Skin of body (tissue), 2 donors: ENCODE measurements around the gene EFS. TPM values are rescaled to one million over a fixed set of nuclear protein-coding genes. Genes with fewer than 3 reads are reported as not detected.

ENCODE experiments used
- DNase-seq: peaks from one replicate; lab custom pipeline; 2025; lab: John Stamatoyannopoulos, UW
- total RNA-seq: library from RNA; depleted of rRNA; stranded (reverse); fragments of >200 nt; gene quantifications from one replicate; pipeline ENCODE4 v1.2.3, GENCODE V29; 2014

EFS gene
- total RNA-seq, 1 donor from 2014 or later: 24.1 TPM

DNA sequence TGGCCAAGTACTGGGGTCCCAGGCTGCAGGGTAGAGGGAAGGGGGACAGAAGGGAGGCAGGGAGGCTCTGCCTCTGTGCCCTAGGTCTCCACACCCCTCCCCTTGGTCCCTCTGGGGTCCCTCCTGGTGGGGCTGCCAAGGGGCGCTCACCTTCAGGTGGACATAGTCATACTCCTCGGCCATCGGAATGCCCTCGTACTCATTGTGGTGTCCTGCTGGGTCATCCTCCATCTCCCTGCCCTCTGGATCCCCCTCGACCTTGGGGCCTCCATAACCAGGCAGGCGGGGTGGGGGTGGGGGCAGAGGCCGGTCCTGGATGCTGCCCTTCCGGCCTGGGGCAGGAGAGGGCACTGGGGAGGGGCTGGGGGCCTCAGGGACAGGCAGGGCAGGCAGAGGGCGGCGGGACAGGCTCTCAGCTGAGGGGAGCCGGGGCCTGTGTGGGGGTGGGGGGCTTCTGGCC is 5.8 kb downstream of the EFS start:
- no peak for DNase-seq

GRCh38 chr14:23358553-23359166 is 6.3 kb downstream of the EFS start:
- no peak for DNase-seq

- no peak for DNase-seq
Observed at GRCh38 chr14:23358042-23358441, 6.9 kb downstream of the EFS start.

- no peak for DNase-seq
Observed at GRCh38 chr14:23357261-23357660, 7.7 kb downstream of the EFS start.

DNA sequence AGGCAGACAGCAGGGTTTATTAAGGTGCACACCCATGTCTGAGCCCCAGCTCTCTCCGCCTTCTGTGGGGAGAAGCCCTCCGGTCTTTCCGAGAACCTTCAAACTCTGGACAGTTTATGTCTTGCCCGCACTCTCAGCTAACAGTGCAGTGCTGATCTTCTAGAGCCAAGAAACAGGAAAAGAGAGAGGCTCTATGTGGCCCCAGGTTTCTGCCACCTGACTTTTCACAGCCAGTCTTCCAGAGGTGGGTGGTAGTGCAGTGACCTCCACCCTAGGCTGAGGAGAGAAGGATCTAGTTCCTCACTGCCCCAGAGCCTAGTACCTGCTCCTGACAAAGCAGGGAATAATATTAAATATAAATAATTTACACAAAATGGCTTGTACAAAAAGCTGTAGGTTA is 8.3 kb downstream of the EFS start:
- no peak for DNase-seq

GRCh38 chr14:23355871-23356435 is 9.0 kb downstream of the EFS start:
- DNase-seq: no peak

DNA sequence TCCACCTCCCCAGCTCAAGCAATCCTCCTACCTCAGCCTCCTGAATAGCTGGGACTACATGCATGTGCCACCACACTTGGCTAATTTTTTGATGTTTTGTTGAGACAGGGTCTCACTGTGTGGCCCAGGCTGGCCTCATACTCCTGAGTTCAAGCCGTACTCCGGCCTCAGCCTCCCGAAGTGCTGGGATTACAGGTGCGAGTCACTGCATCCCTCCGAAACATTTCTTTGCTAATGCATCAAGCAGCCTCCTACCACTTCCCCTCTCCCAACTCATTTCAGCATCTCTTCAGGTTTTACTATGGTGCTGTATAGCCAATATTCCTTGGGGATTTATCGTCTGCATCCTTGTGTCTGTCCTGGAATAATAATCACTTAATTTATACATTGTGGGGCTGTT is 10.0 kb downstream of the EFS start:
- DNase-seq: no peak

DNA sequence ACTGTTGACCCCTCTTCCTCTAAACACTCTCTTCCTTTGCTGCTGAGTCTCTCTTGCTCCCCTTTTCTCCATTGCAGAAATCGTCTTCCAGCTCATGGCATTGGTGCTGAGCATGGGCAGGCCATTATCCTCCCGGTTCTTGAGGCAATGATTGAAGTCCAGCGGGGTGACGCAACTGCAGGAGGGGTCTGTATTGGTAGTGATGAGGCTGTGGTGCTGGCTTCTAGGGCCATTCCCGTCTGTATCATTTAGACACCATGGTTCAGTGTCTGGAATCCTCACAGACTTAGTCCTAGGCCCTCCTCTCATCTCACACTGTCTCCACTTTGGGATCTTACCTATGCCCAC is 11.6 kb downstream of the EFS start:
- no peak for DNase-seq

DNA sequence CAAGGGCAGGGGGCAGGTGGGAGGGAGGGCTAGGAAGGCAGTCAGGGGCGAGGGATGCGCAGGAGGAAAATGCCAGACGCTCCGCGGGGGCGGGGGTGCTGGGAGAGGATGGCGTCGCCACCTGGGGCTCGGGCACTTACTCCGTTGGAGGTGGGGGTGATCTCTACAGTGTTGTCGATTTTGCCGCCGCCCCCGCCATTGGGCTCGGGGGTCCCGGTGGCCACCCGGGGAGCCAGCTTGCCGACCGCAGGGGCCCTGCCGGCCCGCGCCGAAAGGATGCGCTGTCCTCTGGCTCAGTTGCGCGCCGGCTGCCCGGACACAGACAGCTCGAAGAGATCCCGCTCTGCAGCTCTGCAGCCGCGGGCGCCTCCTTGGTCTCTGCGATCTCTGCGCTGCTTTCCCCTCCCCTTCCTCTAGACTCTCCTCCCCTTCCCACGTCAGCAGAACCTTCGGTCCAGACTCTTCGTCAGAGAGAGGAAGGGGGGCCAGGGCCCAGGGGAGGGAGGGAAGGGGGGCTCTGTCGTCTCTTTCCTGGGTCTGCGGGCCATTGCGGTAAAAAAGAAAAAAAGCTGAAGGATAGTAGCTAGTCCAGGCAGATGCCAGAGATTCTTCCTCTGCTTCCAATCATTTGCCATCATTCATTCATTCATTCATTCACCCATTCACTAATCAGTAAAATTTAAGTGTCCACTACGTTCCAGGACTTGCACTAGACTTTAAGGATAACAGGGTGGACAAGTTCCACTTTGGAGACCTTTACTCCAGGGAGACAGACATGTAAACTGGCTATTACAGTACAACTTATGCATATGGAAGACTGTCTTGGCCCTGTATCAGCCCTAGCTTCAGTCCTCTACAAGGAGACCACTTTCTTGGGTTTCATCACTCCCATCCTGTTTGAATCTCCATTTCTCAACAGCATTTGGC is 12.2 kb downstream of the EFS start, which contains the start of gene SLC22A17:
TSS of gene SLC22A17 (minus strand) at position 382 of the 927 bp plus-strand sequence.
- DNase-seq: peak; percentile 86

DNA sequence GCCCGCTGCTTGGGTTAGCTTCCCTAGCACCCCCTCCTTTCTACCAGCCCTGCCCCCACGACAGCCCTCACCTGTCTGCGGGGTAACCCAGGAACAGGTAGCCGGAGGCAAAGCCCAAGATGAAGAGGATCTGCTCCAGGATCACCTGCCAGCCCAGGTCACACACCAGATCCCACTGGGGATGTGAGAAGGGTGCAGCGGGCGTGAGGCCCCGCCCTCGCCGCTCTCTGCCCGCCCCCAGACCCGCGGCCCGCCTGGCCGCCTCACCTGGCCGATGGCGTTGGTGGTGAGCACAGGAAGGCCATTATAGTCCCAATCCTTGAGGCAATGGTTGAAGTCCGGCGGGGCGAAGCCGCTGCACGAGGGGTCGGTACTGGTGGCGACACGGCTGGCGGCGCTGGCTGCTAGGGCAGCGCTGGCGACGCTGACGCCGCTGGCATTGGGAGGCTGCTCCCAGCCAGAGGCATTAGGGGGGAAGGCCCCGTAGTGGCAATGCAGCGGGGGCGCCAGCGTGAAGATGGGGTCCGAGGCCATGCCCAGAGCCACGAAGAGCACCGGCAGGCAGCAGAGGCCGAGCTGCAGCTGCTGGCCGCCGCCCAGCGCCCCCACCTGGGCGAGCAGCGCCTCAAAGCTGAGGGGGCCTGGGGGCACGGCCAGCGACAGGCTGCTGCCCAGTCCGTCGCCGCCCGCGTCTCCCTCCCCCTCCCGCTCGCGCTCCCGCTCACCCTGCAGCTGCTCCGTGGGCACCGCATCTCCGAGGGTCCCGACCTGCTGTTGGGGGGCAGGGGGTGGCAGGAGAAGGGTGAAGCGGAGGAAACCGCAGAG is 13.1 kb downstream of the EFS start:
- no peak for DNase-seq

- no peak for DNase-seq
Observed at GRCh38 chr14:23349156-23349845, 15.7 kb downstream of the EFS start.

DNA sequence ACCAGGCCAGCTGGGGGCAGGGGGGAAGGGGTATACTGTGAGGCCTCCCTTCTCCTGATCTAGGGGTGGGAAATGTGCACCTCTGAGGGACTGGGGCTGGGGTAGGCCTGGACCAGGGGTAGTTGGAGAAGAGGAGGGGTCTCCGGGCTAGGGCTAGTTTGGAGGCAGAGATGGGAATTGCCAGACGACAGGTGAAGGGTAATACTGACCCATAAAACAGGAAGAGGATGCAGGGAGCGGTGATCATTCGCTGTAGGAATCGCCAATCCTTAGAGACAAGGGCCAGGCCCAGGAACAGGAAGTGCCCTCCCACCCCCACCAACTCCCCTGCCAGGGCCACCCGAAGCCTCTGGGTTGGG is 16.7 kb downstream of the EFS start:
- DNase-seq: no peak

DNA sequence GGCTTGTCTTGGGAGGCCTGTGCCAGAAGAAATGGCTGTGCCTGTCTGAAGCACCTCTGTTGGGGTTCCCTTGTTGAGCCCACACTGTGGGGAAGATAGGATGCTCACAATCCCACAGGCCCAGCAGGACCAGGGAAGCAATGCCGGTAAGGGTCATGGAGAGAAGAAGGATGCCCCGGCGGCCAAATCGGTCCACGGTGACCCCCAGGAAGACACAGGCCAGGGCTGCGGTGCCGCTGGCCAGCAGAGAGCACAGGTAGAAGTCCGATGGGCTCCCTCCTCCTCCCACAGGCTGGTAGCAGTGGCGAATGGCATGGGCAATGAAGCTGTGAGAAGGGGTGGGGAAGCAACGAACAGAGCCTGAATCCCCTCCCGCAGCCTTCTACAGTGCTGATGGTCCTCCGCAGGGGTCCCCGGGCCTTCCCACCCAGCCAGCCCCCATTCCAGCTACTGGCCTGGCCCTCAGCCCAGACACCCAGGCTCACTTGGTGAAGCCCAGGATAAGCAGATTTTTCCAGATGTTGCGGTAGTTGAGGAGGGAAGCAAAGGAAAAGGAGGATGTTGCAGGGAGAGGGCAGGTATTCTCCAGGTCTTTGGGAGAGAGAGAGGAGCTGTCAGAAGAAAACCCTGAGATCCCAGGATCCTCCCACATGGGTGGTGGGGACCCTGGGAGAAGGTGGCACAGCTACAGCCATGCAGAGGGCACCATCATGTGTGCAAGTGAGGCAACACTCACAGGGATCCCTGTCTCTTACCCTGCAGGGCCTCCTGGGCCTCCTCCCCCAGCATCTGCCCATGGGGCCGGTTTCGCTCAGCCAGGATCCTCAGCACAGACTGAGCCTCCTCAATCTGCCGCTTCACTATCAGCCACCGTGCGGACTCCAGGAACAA is 17.3 kb downstream of the EFS start:
- no peak for DNase-seq

DNA sequence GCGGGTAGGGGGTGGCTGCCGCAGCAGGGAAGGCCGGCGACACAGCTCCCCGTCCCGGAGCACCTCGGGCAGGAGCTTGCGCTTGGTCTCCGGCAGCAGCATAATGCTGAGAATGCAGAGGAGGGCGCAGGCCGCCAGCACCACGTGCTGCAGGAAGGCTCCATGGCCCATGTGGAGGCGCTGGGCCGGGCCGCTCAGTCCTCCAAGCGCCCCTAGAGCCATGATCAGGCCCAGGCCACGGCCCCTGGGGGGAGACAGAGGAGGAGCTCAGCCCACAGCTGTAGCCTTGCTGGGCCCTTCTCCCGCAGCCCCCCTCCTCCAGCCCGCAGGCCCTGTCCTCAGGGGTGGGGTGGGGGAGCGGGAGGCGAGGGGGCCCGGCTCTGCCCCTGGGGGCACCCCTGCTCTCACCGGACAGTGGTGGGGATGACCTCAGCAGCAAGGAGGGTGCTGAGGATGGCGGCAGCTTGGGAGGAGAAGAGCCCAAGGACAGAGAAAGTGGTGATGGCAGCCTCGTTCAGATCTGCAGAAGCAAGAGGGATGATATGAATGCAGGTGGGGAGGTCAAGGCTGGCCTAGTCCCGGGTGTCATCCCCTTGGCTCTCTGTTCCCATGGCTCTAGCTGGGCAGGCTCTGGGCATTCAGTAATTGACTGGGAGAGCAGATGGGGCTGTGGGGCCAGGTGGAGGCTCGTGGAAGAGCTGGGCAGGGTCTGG is 18.1 kb downstream of the EFS start:
- DNase-seq: no peak

GRCh38 chr14:23345987-23346692 is 18.8 kb downstream of the EFS start:
- DNase-seq: no peak

DNA sequence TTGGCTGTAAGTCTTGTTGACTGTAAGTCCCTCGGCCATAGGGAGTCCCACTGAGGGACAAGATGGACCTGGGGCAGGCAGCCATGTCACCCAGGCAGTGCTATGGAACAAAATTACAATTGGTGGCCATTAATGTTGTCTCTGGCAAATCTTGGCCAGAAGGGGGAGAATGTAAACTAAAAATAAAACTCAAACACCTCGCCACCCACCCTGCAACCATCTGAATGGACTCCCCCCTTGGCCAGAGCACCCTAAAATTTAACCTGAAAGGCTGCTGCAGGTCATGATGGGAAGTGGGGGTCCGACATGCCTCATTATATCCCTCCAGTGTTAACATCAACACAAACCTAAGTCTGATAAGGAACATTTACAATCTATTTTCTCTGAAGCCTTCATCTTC is 20.5 kb downstream of the EFS start:
- DNase-seq: no peak

- no peak for DNase-seq
Observed at GRCh38 chr14:23339506-23340268, 25.3 kb downstream of the EFS start.

GRCh38 chr14:23335623-23336022 is 29.3 kb downstream of the EFS start:
- DNase-seq: no peak
